SH-SY5Y (cell line): ENCODE data around the gene OR8D1.

Experiments used
- GATA2 ChIP-seq: IDR thresholded peaks from 2 replicates; pipeline ENCODE4 v1.6.1; 2011; ENCODE audit warnings: mild to moderate bottlenecking, low read depth, low read length
- GATA3 ChIP-seq: IDR thresholded peaks from 2 replicates; pipeline ENCODE4 v1.6.1; 2011; ENCODE audit warnings: low read depth, mild to moderate bottlenecking, low read length, moderate library complexity

DNA sequence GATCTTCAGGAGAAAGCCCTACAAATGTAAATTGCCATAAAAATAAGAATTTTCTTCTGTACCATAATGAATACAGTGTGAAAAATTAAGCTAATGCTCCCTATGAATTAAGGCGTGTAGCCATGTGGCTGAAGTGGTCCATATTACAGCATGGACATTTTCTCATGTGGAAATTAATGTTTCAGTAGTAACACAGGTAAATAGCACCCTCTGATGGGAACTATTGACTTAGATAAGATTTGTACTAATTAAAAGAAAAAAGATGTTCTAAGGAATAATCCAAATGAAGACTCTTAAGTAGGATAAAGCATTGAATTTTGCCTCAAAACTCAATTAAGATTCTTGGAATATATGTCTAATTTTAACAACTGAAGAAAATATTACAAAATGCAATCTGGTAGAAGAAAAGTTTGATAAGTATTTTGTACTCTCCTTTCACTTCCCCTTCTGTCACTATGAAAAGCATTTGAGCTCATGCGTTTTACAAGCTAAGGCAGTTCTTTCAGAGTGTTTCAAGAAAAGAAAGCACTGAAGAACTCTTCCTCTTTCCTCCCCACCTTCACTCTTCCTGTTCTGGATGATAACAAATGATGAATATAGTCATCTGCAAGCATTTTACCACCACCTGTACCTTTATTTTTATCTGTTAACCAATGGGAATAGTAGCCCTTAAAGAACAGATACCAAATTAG is 16.2 kb upstream of the OR8D1 start:
- TF ChIP-seq GATA2 (no peak), GATA3 (no peak)
